Activated T-cell treated with anti-CD3 and anti-CD28 coated beads for 24 hours (primary cell): Measurements from ENCODE around the gene AJM1.
"Not testable (repeated sequence)": the region's sequence is repeated elsewhere in the genome, so short reads cannot be mapped to it uniquely, and the experiment has no call there.

Source experiments
- DNase-seq: peaks from one replicate; pipeline ENCODE4 v3.0.0-alpha.2; 2020; ENCODE audit warnings: low read depth

AJM1 gene

DNA sequence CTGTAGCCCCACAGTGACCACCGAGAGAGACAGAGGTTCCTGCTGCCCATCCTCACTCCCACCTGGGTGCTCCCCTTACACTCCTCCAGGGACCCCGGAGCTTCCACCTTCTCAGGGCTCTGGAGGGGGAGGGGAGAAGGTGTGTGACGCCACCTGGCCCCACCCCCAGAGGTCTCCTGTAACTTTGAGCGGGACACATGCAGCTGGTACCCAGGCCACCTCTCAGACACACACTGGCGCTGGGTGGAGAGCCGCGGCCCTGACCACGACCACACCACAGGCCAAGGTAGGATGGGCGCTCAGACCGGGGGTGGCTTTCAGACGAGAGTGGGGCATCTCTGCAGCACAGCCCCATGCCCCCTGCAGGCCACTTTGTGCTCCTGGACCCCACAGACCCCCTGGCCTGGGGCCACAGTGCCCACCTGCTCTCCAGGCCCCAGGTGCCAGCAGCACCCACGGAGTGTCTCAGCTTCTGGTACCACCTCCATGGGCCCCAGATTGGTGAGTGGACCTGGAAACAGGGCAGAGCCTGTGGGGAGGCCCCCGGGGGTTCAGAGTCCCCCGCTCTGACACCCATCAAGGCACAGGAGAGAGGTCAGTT lies 14.4 kb downstream of the AJM1 start:
- DNase-seq = no peak

DNA sequence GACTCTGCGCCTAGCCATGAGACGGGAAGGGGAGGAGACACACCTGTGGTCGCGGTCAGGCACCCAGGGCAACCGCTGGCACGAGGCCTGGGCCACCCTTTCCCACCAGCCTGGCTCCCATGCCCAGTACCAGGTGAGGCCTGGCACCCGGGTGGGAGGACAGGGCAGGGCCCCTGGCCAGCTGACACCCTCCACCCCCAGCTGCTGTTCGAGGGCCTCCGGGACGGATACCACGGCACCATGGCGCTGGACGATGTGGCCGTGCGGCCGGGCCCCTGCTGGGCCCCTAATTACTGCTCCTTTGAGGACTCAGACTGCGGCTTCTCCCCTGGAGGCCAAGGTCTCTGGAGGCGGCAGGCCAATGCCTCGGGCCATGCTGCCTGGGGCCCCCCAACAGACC lies 14.9 kb downstream of the AJM1 start:
- DNase-seq = no peak

DNA sequence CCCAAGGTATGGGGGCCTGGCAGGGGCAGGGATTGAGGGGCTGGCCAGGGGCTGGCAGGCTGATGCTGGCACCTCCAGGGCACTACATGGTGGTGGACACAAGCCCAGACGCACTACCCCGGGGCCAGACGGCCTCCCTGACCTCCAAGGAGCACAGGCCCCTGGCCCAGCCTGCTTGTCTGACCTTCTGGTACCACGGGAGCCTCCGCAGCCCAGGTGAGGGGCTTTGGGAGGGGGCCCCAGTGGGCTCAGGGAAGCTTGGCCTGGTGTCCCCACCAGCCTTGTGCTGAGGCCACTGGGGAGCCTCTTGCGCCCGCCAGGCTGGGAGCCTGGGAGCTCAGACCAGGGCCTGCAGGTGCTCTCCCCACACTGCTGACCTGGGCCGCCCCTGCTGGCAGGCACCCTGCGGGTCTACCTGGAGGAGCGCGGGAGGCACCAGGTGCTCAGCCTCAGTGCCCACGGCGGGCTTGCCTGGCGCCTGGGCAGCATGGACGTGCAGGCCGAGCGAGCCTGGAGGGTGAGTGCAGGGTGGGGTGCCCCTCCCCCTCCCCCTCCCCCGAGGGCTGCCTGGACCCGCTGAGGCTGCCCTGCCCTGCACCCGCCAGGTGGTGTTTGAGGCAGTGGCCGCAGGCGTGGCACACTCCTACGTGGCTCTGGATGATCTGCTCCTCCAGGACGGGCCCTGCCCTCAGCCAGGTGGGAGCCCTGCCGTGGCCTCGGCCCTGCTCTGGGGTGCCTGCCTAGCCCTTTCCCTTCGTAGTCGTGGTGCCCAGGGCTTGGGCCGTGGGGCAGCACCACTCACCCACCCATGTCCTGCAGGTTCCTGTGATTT lies 15.5 kb downstream of the AJM1 start:
- no peak for DNase-seq

DNA sequence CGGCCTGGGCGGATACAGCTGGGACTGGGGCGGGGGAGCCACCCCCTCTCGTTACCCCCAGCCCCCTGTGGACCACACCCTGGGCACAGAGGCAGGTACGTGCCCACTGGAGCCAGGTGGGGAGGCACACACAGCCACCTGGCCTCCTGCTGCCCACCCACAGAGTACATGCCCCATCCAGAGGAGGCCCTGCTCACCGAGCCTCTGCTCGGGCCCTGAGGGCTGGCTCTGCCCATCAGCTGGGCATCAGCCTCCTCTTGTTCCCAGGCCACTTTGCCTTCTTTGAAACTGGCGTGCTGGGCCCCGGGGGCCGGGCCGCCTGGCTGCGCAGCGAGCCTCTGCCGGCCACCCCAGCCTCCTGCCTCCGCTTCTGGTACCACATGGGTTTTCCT lies 16.2 kb downstream of the AJM1 start:
- DNase-seq = no peak

DNA sequence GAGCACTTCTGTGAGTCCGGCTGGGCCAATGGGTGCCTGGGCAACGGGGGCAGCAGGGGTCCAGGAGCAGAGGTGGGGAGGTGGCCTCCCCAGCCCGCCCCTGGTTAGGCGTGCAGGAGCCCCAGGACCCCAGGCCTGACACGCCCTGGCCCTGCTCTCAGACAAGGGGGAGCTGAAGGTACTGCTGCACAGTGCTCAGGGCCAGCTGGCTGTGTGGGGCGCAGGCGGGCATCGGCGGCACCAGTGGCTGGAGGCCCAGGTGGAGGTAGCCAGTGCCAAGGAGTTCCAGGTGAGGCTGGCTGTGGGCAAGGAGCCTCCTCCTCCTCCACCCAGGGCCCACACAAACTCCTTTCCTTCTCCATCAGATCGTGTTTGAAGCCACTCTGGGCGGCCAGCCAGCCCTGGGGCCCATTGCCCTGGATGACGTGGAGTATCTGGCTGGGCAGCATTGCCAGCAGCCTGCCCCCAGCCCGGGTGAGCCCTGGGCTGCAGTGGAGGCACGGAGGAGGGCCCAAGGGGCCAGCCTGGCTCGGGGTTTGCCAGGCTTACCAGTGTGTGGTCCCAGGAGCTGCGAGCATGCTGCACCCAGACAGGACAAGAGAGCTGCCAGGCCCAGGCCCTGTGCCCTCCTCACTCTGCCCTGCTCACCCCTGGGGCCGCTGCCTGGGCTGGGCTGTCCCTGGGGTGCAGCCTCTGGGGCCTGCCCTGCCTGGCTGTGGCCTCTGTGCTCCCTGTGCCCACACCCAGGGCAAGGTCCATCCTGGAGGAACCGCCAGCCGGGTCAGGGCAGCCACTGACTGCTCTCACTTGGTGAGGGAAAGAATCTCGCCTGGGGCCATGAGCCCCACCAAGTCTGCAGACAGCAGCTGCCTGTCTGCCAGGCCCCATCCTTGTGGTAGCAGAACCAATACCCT lies 16.8 kb downstream of the AJM1 start:
- DNase-seq = no peak

DNA sequence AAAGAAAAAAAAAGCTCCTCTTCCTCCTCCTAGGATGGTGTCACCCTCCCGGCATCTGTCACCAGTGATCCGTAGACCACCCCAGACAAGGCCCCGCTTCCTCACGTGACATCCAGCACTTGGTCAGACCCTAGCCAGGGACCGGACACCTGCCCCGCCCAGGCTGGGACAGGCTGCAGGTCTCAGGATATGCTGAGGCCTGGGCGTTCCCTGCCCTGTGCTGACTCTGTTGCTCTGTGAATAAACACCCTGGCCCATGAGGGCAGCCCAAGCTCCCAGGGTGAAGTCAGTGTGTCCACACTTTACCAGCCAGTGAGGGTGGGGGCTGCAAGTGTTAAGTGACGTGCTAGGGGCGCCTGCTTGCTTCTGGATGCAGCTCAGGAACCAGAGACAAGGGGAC lies 18.3 kb downstream of the AJM1 start:
- no peak for DNase-seq

DNA sequence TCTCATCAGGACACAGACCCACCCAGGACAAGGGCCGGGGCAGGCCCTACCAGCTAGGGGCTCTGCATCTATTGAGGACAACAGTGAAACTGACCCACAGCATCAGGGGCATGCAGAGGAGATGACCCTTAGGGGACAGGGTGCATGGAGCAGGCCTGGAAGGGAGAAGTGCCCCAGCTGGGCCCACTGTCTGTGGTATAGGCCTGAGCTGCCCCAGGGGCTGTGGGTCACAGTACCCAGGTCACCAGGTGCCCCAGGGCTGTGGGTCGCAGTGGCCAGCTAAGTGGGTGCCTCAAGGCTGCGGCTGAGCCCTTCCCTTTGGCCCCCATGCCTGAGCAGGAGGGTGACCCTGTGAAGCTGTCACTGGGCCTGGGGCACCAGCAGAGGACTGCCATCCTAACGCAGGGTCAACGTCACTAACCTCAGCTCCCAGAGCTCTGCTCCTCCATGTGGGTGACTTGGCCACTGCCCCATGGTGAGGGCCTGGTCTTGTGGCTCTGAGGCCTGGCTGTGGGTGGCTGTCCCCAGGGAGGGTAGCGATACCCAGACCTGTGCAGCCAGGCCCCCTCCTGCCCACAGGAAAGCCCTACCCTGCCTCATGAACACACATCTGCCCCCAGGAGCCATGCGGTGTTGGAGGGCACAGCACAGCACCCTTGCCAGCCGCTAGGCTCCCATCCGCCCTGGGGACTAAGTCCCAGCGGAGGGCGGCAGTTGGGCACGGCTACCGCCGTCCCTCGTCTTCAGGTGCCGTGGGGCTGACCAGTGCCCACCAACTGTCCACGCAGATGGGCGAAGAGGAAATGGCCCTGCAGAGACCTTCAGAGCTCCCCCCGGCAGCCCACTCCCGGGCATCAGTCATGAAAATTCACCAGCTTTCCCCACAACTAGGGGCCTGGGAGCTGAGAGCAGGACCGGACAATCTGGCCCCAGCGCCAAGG lies 18.9 kb downstream of the AJM1 start:
- no peak for DNase-seq

DNA sequence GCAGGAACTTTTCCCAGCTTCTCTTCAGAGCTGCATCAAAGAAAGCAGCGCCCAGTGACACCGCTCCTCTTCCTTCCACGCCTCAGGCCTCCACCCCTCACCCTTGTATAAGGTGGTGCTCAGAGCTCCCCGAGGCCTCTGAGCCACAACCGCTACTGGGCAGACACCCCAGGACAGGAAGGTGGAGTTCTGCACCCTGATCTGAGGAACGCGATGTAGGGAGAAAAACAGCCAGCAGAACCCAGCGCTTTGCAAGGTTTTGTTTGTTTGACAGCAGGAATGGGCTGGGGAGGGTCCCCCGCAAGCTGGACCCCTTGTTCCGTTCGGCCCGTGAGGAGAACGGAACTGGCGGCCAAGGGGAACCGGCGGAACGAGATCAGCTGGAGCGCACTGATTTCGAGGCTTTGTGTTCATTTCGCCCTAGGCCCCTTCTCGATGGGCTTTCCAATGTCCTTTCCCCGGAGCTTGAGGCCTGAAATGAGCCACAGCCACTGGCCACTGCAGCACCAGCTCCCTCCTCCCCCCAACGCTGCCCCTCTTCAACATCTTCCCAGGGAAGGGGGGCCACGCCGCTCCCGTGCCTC lies 19.7 kb downstream of the AJM1 start:
- no peak for DNase-seq

DNA sequence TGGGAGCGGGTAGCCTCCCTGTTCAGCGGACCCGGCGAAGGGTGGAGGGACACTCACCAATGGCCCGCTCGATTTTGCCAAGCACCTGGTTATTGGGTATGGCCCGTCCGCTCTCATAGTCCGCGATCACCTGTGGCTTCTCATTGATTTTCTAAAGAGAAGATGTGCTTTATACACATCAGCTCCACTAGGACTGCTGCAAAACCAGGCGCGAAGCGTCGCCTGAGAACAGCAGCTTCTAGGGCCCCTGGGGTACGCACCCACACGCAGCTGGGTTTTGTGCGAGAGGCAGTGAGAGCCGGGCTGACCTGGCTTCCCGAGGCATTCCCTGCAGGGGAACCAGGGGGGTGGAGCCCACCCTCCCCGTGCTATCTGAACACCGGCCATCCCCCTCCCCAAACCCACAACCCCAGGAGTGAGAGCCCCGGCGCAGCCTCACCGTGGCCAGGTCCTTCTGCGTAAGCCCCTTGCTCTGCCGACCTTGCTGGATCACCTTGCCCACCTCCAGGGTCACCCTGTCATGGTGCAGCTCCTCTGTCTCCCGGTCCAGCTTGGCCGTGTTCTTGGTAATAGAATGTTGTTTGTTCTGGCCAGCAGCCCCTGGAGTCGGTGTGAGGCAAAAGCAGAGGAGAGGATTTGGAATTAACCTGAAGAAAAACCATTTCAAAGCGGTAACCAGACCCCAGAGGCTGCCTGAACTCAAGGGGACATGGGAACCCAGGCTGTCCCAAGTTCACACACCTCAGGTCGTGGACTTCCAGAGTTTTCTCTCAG lies 20.8 kb downstream of the AJM1 start:
- DNase-seq = no peak

DNA sequence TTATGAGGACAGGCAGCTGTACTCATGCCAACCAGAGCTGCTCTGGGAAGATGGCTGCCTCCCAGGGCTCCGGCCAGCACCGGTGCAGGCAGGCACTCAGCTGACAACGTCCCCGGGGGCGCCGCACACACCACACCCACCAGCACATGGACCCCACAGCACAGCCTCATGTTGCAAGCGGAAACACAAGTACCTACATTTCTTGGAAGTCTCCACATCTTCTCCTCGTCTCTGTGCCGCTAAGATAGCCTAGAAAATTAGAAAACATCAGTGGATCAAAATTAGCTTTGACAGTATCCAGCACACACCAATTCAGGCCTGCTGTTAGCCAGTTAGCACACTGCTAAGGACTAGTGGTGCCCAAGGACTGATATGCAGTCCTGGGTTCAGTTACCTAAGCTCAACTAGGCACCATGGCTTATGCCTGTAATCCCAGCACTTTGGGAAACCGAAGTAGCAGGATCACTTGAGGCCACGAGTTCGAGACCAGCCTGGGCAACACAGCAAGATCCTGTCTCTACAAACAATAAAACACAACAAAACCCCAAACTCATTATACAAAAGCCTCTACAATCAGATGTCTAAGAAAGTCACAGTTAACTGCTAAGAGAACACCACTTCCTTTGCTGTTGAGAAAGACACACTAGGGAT lies 21.5 kb downstream of the AJM1 start:
- no peak for DNase-seq

DNA sequence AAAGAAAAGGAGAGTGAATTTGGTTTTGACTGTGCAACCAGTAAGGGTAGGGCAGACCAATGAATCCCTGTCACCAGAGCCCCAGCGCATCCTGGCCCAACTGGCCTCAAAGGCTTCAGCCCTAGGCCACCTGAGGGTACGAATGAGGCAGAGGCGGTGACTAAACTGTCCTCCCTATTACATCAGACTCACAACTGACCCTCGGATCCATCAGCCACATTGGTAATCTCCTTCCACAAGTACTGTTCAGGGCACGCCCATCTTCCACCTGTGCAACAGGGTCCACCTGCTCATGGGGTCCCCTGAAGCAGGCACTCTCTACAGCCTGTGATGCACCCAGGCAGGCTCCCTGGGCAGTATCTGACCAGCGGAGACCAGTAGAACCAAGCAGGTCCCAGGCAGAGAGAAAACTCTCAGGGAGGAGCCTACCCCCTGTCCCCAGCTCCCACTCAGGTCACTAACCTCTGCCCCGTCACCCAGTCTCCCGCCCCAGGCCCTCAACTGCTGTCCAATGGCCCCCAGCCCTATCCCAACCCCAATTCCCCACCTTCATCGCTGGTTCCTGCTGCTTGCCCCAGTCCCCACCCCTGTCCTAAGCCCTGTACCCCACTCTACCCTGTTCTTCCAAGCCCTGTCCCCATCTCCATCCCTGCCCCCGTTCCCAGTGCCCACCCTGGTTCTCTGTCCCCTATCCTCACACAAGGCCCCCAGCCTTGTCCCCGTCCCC lies 22.9 kb downstream of the AJM1 start:
- DNase-seq = no peak

DNA sequence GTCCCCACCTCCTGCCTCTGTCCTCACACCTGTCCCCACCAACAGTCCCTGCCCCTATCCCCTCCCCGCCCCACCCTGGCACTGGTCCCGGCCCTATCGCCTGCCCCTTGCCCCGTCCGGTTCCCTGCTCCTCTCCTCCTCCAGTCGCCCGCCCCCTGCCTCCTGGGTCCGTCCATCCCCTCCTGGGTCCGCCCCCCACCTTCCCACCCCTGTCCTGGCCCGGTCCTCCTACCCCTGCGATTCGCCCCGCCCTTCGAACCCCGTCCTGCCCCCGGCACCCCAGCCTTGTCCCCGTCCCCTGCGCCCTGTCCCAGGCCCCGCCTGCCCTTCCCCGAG lies 23.5 kb downstream of the AJM1 start:
- no peak for DNase-seq

DNA sequence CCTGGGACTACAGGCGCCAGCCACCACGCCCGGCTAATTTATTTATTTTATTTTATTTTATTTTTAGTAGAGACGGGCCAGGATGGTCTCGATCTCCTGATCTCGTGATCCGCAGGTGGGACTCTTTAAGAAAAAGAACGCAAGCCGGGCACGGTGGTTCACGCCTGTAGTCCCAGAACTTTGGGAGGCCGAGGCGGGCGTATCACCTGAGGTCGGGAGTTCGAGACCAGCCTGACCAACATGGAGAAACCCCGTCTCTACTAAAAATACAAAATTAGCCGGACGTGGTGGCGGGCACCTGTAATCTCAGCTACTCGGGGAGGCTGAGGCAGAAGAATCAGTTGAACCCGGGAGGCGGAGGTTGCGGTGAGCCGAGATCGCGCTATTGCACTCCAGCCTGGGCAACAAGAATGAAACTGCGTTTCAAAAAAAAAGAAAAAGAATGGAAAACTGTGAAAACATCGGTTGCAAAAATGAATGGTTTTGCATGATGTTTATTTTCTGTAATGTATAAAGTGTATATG lies 24.7 kb downstream of the AJM1 start:
- DNase-seq = not testable (repeated sequence)

DNA sequence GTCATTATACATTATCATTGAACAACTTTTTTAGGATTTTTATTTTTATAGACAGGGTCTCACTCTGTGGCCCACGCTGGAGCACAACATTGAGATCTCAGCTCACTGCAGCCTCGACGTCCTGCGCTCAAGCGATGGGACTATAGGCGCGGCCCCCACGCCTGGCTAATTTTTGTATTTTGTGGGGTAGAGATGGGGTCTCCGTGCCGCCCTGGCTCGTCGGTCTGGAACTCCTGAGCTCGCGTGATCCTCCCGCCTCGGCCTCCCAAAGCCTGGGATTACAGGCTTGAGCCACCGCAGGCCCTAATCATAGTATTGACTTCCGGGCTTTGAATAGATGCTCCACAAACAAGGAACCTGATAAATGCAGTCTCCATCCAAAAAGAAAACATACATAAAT lies 25.2 kb downstream of the AJM1 start:
- no peak for DNase-seq

DNA sequence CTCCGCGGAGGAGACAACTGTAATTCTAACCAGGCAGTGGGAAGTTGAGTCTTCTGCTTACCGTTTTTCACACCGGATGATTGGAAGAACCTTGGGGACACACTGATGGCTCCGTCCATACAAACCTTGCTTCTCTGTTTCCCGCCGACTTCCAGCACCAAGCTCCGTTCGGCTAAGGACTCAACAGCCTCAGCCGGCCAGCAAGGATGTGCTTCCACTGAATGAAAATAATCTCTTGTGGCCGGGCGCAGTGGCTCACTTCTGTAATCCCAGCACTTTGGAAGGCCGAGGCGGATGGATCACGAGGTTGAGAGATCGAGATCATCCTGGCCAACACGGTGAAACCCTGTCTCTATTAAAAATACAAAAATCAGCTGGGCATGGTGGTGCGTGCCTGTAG lies 25.6 kb downstream of the AJM1 start:
- no peak for DNase-seq

DNA sequence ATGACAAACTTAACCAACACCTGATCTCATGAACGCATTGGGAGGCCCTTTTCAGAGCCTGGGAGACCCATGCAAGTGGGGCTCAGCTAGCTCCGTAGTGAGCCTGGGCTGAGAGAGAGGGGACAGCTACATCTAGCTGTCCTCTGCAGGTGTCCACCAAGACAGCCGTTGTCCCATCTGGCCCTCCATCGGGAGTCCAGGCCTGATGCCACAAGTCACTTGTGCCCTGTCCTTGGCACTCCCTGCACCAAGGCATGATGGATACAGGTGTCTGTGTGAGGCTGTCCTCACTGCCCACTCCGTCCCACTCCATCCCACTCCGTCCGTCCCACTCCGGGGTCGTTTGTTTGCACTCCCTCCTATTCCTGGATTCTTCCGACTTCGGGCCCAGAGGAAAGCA lies 26.4 kb downstream of the AJM1 start:
- DNase-seq = no peak

DNA sequence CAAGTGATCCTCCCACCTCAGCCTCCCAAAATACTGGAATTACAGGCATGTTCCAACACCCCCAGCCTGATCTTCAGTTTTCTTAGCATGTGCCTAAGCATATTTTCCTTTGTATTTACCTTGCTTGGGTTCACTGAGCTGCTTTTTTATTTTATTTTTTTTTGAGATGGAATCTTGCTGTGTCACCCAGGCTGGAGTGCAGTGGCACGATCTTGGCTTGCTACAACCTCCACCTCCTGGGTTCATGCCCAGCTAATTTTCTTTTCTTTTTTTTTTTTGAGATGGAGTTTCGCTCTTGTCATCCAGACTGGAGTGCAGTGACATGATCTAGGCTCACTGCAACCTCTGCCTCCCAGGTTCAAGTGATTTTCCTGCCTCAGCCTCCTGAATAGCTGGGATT lies 27.3 kb downstream of the AJM1 start:
- DNase-seq = not testable (repeated sequence)

DNA sequence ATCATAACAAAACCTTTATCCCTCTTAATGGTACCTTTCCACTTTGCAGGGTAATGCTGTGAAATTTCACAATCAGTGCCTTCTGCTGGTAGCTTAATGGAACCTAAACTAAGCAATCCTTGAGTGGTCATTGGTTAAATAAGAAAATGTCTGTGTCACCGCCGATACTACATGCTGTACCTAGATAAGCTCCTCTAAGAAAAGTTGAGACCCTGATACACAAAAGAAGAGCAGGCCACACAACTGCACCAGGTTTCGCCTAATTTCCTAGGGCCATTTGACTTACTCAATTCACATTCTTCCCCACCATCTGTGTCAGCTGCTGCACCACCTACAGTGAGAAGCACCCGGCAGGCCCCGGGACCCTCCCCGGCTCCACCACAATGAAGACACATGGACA lies 32.9 kb downstream of the AJM1 start:
- DNase-seq = no peak

DNA sequence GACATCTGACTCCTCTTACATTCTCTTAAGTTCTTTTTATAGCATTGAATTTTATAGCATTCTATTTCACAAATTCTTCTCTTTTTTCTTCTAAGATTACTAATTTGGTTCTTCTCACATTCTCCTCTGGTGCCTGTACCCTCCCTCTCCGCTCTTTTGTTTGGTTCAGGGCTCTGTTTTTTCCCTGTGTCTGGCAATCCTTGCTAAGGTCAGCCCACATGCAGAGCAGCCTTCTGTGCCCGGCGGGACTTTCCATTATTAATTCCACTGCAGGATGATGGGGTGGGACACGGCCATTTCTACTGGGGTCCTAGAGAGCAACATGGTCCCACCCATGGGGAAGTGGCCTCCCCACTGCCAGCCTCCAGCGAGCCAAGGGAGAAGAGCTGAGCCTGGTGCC lies 34.2 kb downstream of the AJM1 start:
- DNase-seq = no peak
